ENCODE measurements around the gene SLC22A15. TPM values are rescaled to one million over a fixed set of nuclear protein-coding genes. Genes with fewer than 3 reads are reported as not detected.

SLC22A15 gene
- total RNA-seq, 2 experiments from 2014 or later: 0.82 to 2.8 TPM

GRCh38 chr1:116104667-116105066, 128.4 kb downstream of the SLC22A15 start:
- H3K4me3 ChIP-seq (ENCODE audit: low read depth, low read length, poor library complexity, severe bottlenecking): no peak overlapping the region
- POLR2A ChIA-PET: interaction anchor here (0.8 kb wide), 1 partner anchor 30 kb away, joined by 3 read pairs; no protein-coding TSS in a partner anchor
- H3K4me1 ChIP-seq (ENCODE audit: insufficient read depth, low read length, poor library complexity, severe bottlenecking): no peaks in the 10 kb centered on the region
- no peak overlapping the region for H2AFZ ChIP-seq (ENCODE audit: low read length)
- H3K4me2 ChIP-seq (ENCODE audit: low read length): no peak overlapping the region
- no peak for DNase-seq (ENCODE audit: low spot score)
- no peaks in the 10 kb centered on the region for H3K36me3 ChIP-seq (ENCODE audit: insufficient read depth, low read length)
- no peaks in the 10 kb centered on the region for H3K79me2 ChIP-seq (ENCODE audit: insufficient read depth, low read depth, low read length)
- H3K9me2 ChIP-seq (ENCODE audit: insufficient read depth, low read length): no peaks in the 10 kb centered on the region
- no peaks in the 10 kb centered on the region for H3K9me3 ChIP-seq (ENCODE audit: low read length)
- CTCF ChIA-PET (ENCODE audit: unreplicated experiment): no interaction called here
- H4K20me1 ChIP-seq (ENCODE audit: insufficient read depth, low read length): no peaks in the 10 kb centered on the region
- BruUV-seq (replicated peaks): no TSS peak
- TF ChIP-seq EZH2phosphoT487 (IDR thresholded peaks at IDR 0.05; ENCODE audit: borderline replicate concordance, low read depth, low read length) (no peak), CTCF (conservative IDR thresholded peaks at IDR 0.05; ENCODE audit: low read length) (no peak)
- no peak overlapping the region for H3K27ac ChIP-seq (ENCODE audit: low read depth, low read length, poor library complexity, severe bottlenecking)
- intact Hi-C loops (cut with micrococcal nuclease; ENCODE audit: unreplicated experiment): no loop called here

- no peak for DNase-seq (ENCODE audit: low spot score)
- TF ChIP-seq EZH2phosphoT487 (IDR thresholded peaks at IDR 0.05; ENCODE audit: borderline replicate concordance, low read depth, low read length) (no peak), CTCF (conservative IDR thresholded peaks at IDR 0.05; ENCODE audit: low read length) (no peak)
- no TSS peak for BruUV-seq (replicated peaks)
- no peak overlapping the region for H3K27ac ChIP-seq (ENCODE audit: low read depth, low read length, poor library complexity, severe bottlenecking)
- H3K9me2 ChIP-seq (ENCODE audit: insufficient read depth, low read length): no peaks in the 10 kb centered on the region
- no peak overlapping the region for H2AFZ ChIP-seq (ENCODE audit: low read length)
- H3K4me1 ChIP-seq (ENCODE audit: insufficient read depth, low read length, poor library complexity, severe bottlenecking): no peaks in the 10 kb centered on the region
- ChIA-PET CTCF (ENCODE audit: unreplicated experiment) (no interaction called here), POLR2A (interaction anchor here (0.5 to 0.8 kb wide), 2 partner anchors 11 to 498 kb away, joined by 3 to 4 read pairs; no protein-coding TSS in a partner anchor)
- H4K20me1 ChIP-seq (ENCODE audit: insufficient read depth, low read length): no peaks in the 10 kb centered on the region
- no peaks in the 10 kb centered on the region for H3K9me3 ChIP-seq (ENCODE audit: low read length)
- no peak overlapping the region for H3K4me3 ChIP-seq (ENCODE audit: low read depth, low read length, poor library complexity, severe bottlenecking)
- no peak overlapping the region for H3K4me2 ChIP-seq (ENCODE audit: low read length)
- intact Hi-C loops (cut with micrococcal nuclease; ENCODE audit: unreplicated experiment): no loop called here
- no peaks in the 10 kb centered on the region for H3K36me3 ChIP-seq (ENCODE audit: insufficient read depth, low read length)
- H3K79me2 ChIP-seq (ENCODE audit: insufficient read depth, low read depth, low read length): no peaks in the 10 kb centered on the region
Measured at GRCh38 chr1:116105996-116106395, 129.7 kb downstream of the SLC22A15 start.

GRCh38 chr1:116106646-116107045, 130.3 kb downstream of the SLC22A15 start:
- Histone ChIP-seq H3K27ac (ENCODE audit: low read depth, low read length, poor library complexity, severe bottlenecking) (no peak overlapping the region), H3K4me2 (ENCODE audit: low read length) (no peak overlapping the region), H3K4me1 (ENCODE audit: insufficient read depth, low read length, poor library complexity, severe bottlenecking) (no peaks in the 10 kb centered on the region), H3K36me3 (ENCODE audit: insufficient read depth, low read length) (no peaks in the 10 kb centered on the region), H2AFZ (ENCODE audit: low read length) (no peak overlapping the region), H3K9me2 (ENCODE audit: insufficient read depth, low read length) (no peaks in the 10 kb centered on the region), H3K9me3 (ENCODE audit: low read length) (no peaks in the 10 kb centered on the region), H3K79me2 (ENCODE audit: insufficient read depth, low read depth, low read length) (no peaks in the 10 kb centered on the region), H4K20me1 (ENCODE audit: insufficient read depth, low read length) (no peaks in the 10 kb centered on the region), H3K4me3 (ENCODE audit: low read depth, low read length, poor library complexity, severe bottlenecking) (no peak overlapping the region)
- DNase-seq (ENCODE audit: low spot score): no peak
- no TSS peak for BruUV-seq (replicated peaks)
- CTCF ChIA-PET (ENCODE audit: unreplicated experiment): no interaction called here
- POLR2A ChIA-PET: interaction anchor here (0.7 kb wide), 1 partner anchor 167 kb away, joined by 7 read pairs; no protein-coding TSS in a partner anchor
- TF ChIP-seq CTCF (conservative IDR thresholded peaks at IDR 0.05; ENCODE audit: low read length): no peak
- no peak for TF ChIP-seq EZH2phosphoT487 (IDR thresholded peaks at IDR 0.05; ENCODE audit: borderline replicate concordance, low read depth, low read length)
- intact Hi-C loops (cut with micrococcal nuclease; ENCODE audit: unreplicated experiment): no loop called here

All from OCI-LY7 (cell line).